ENCODE results near the gene NOSTRIN. TPM values are rescaled to one million over a fixed set of nuclear protein-coding genes. Genes with fewer than 3 reads are reported as not detected.

Gene NOSTRIN
- total RNA-seq, 2 donors from 2014 or later, result 5.3 to 18.3 TPM

GRCh38 chr2:168913495-168913894 lies 111.1 kb downstream of the NOSTRIN start:
- no peak for ATAC-seq (ENCODE audit: insufficient number of reproducible peaks, low FRiP score, low read depth)
- Histone ChIP-seq H3K27me3 (replicated peaks; ENCODE audit: insufficient read depth) (no peaks in the 10 kb centered on the region), H3K4me3 (no peak overlapping the region)

More at GRCh38 chr2:168913495-168913894, 111.1 kb downstream of the NOSTRIN start:
- no peaks in the 10 kb centered on the region for H3K9me3 ChIP-seq
- no peak overlapping the region for H3K27ac ChIP-seq
- H3K36me3 ChIP-seq, result no peaks in the 10 kb centered on the region
- H3K4me1 ChIP-seq (ENCODE audit: control insufficient read depth in 1 of 2, low read depth in 2 of 2), result peaks cover 0 to 5% of the 10 kb centered on the region in 2 donors
- no peak for TF ChIP-seq CTCF (IDR thresholded peaks at IDR 0.05)
- no peak for DNase-seq (ENCODE audit: low spot score)

Other genes starting within 250 kb of the NOSTRIN start
- gene SPC25, start 87.8 kb downstream of the NOSTRIN start, total RNA-seq, result 1 to 10 TPM in 1 of 2 donors, not detected in 1; 1.1 TPM
- not detected for gene G6PC2, start 98.7 kb downstream of the NOSTRIN start, total RNA-seq
- gene ABCB11, start 228.7 kb downstream of the NOSTRIN start, total RNA-seq, result not detected

All from thoracic aorta (tissue), 2 donors.